ENCODE measurements around the gene PRL. TPM values are rescaled to one million over a fixed set of nuclear protein-coding genes. Genes with fewer than 3 reads are reported as not detected.

Gene PRL
- total and polyA plus RNA-seq, 11 donors = not detected

GRCh38 chr6:22296067-22296466 lies 769 bp downstream of the PRL start:
- Histone ChIP-seq H3K4me1 (no peaks in the 10 kb centered on the region), H3K27ac (no peak overlapping the region), H3K4me3 (no peak overlapping the region), H3K9me3 (no peaks in the 10 kb centered on the region), H3K36me3 (no peaks in the 10 kb centered on the region), H3K27me3 (no peaks in the 10 kb centered on the region)
- 63 to 78% (median 72%) methylated on average over 1 of the region's 1 CpG for WGBS, 4 donors
- intact Hi-C loops (cut with DNase I) = no loop called here
- ATAC-seq = no peak
- DNase-seq = no peak
- TF ChIP-seq CTCF (IDR thresholded peaks at IDR 0.05) (no peak), POLR2A (IDR thresholded peaks at IDR 0.05) (no peak)

- WGBS, 4 donors = 85 to 93% (median 92%) methylated on average over 9 of the region's 9 CpGs
- no peak for ATAC-seq
- Histone ChIP-seq H3K36me3 (no peaks in the 10 kb centered on the region), H3K27me3 (no peaks in the 10 kb centered on the region), H3K9me3 (no peaks in the 10 kb centered on the region), H3K4me1 (no peaks in the 10 kb centered on the region), H3K27ac (no peak overlapping the region), H3K4me3 (no peak overlapping the region)
- no peak for TF ChIP-seq POLR2A (IDR thresholded peaks at IDR 0.05)
- TF ChIP-seq CTCF (IDR thresholded peaks at IDR 0.05) = no peak
- intact Hi-C loops (cut with DNase I) = no loop called here
- no peak for DNase-seq
These were observed 1.7 kb downstream of the PRL start for GRCh38 chr6:22295145-22295544.

GRCh38 chr6:22294301-22294700 lies 2.5 kb downstream of the PRL start:
- WGBS, 4 donors = 94 to 97% (median 95%) methylated on average over 17 of the region's 17 CpGs
- ATAC-seq = no peak
- intact Hi-C loops (cut with DNase I) = no loop called here
- Histone ChIP-seq H3K4me1 (no peaks in the 10 kb centered on the region), H3K9me3 (no peaks in the 10 kb centered on the region), H3K4me3 (no peak overlapping the region), H3K27me3 (no peaks in the 10 kb centered on the region), H3K36me3 (no peaks in the 10 kb centered on the region), H3K27ac (no peak overlapping the region)
- DNase-seq = no peak
- TF ChIP-seq POLR2A (IDR thresholded peaks at IDR 0.05) (no peak), CTCF (IDR thresholded peaks at IDR 0.05) (no peak)

- Histone ChIP-seq H3K4me1 (no peaks in the 10 kb centered on the region), H3K36me3 (no peaks in the 10 kb centered on the region), H3K27me3 (no peaks in the 10 kb centered on the region), H3K27ac (no peak overlapping the region), H3K9me3 (no peaks in the 10 kb centered on the region), H3K4me3 (no peak overlapping the region)
- intact Hi-C loops (cut with DNase I) = no loop called here
- 94 to 97% (median 97%) methylated on average over 8 of the region's 8 CpGs for WGBS, 4 donors
- TF ChIP-seq POLR2A (IDR thresholded peaks at IDR 0.05) (no peak), CTCF (IDR thresholded peaks at IDR 0.05) (no peak)
- no peak for ATAC-seq
- DNase-seq = no peak
These were observed 6.8 kb downstream of the PRL start for GRCh38 chr6:22290045-22290444.

All from heart left ventricle (tissue), 16 donors.